Ovary (tissue), 9 donors: ENCODE results near the gene SLC31A1. TPM values are rescaled to one million over a fixed set of nuclear protein-coding genes. Genes with fewer than 3 reads are reported as not detected.

Experiments
- DNase-seq, 5 donors: peaks; one replicate each; pipeline ENCODE4 v3.0.0-alpha.2; 2019 to 2020
- H3K27ac ChIP-seq, 2 donors: fragments of 200-600 bp; one replicate each; pipeline versions ENCODE4 v1.5.1 to v1.8.0; 2019 to 2022
- H3K27me3 ChIP-seq: fragments of 200-600 bp; one replicate; pipeline ENCODE4 v1.8.0; 2022
- H3K36me3 ChIP-seq: fragments of 200-600 bp; sonication (generic); one replicate; pipeline ENCODE4 v1.5.1; 2019
- H3K4me1 ChIP-seq: one replicate; pipeline ENCODE4 v1.8.1; 2013; ENCODE audit warnings: mild to moderate bottlenecking, moderate library complexity; ENCODE audit not compliant: insufficient read depth
- H3K4me3 ChIP-seq: fragments of 200-600 bp; sonication (generic); one replicate; pipeline ENCODE4 v1.5.1; 2017
- H3K9me3 ChIP-seq, 2 donors: fragments of 200-600 bp in 1 of 2; sonication (generic) in 1 of 2; one replicate each; pipeline versions ENCODE4 v1.5.1 to v1.8.1; 2013 to 2019; ENCODE audit warnings: mild to moderate bottlenecking in 1 of 2, moderate library complexity in 1 of 2
- CTCF ChIP-seq, 3 donors: fragments of 450-650 bp in 2 of 3; fragments of 200-600 bp in 1 of 3; IDR thresholded peaks; one replicate each; pipeline versions ENCODE4 v1.5.1 to v1.8.0; 2016 to 2022; ENCODE audit warnings: antibody characterized with exemption in 3 of 3, mild to moderate bottlenecking in 1 of 3
- EP300 ChIP-seq: sonication (generic); formaldehyde crosslinking; IDR thresholded peaks from one replicate; pipeline ENCODE4 v1.6.1; 2017; ENCODE audit warnings: antibody characterized with exemption
- POLR2A ChIP-seq: fragments of 450-650 bp; IDR thresholded peaks from one replicate; pipeline ENCODE4 v1.6.1; 2017; ENCODE audit warnings: antibody characterized with exemption, mild to moderate bottlenecking, moderate library complexity
- WGBS, 3 donors: extraction: QIAGEN DNeasy Blood & Tissue Kit in 1 of 3; methylation state at CpG; one replicate each; pipeline versions ENCODE4 v1.1.5 to v1.1.7; 2013 to 2017; 5-methylcytosine and 5-hydroxymethylcytosine counted together
- intact Hi-C, 4 donors: fragments of 100-400 bp; cut with DNase I; formaldehyde crosslinking; loops; one replicate each; pipeline versions ENCODE4 v1.11.0 to v1.15.1; 2022 to 2023
- polyA plus RNA-seq, 2 donors: library from polyadenylated mRNA; stranded (reverse); fragments of 200-250 nt in 1 of 2; fragments of 350-450 nt in 1 of 2; fragmentation: Illumina TruSeq in 1 of 2; extraction: RNeasy Lipid Tissue Mini Kit (QIAGEN cat#74804) in 1 of 2; gene quantifications; one replicate each; pipeline ENCODE4 v1.2.3, GENCODE V29; 2013 to 2014
- total RNA-seq, 7 donors: library from RNA; depleted of rRNA in 2 of 7; stranded (reverse); fragments of >200 nt in 2 of 7; fragmentation: NEBNext Ultra II Directional in 3 of 7; extraction: Animal tissue kit (Norgen Biotek cat#: 25700) in 3 of 7; gene quantifications; one replicate each; pipeline versions ENCODE4 v1.1.0 to v1.2.4, GENCODE V29; 2016 to 2023
- donor health status: DM: no; HTN: no; CAD: no; lungs with moderate emphysema.
- donor health status: DM: no; HTN: no; CAD: no.
- donor health status: Bipolar disorder and iron deficiency.
- donor health status: DM: yes; HTN: yes; CAD: no.
- donor health status: DM: no; HTN: no; CAD: no.
- donor health status: DM: yes; HTN: yes; CAD: no.

The SLC31A1 gene
- total and polyA plus RNA-seq, 9 donors = 5.3 to 24.1 (median 12.5) TPM

GRCh38 chr9:113274474-113275156, 53.3 kb downstream of the SLC31A1 start:
- intact Hi-C loops = loop anchor here in 3 of 4 donors (5.0 to 10.0 kb wide), 4 partner anchors 128 to 390 kb away; partner anchors contain the start of gene ALAD (in 2 of the 3)
- 1% methylated on average over 15 of the region's 15 CpGs for WGBS, 3 donors

GRCh38 chr9:113275157-113276131, 54.1 kb downstream of the SLC31A1 start, which contains the start of the genes CDC26 and PRPF4:
Gene CDC26 (minus strand): TSS chr9:113275572. CDS start chr9:113272507, 3,065 bp downstream.
Gene PRPF4 (plus strand): TSS chr9:113275658. CDS start chr9:113275744, 86 bp downstream.
- Histone ChIP-seq H3K9me3 (no peaks in the 10 kb centered on the region), H3K36me3 (no peaks in the 10 kb centered on the region), H3K4me1 (no peaks in the 10 kb centered on the region), H3K4me3 (peak within 1 kb of the TSS; percentile 94), H3K27ac (peak within 1 kb of the TSS; percentile 70 to 81), H3K27me3 (no peaks in the 10 kb centered on the region)
- intact Hi-C loops = loop anchor here in 3 of 4 donors (10.0 kb wide), 3 partner anchors 129 to 389 kb away; partner anchors contain the start of gene ALAD (in 1 of the 3)
- peak; percentile 92 for TF ChIP-seq EP300
- TF ChIP-seq POLR2A = peak; percentile 98
- no peak for TF ChIP-seq CTCF (IDR thresholded peaks at IDR 0.05)
- peak; percentile 97 to 99 (median 97) for DNase-seq
- WGBS, 3 donors = 1% methylated on average over 47 to 63 of the region's 63 CpGs

More at GRCh38 chr9:113274474-113275156, 53.3 kb downstream of the SLC31A1 start:
- Histone ChIP-seq H3K27me3 (no peaks in the 10 kb centered on the region), H3K4me3 (peak overlapping the region; percentile 94), H3K27ac (peak overlapping the region; percentile 70 to 81), H3K36me3 (no peaks in the 10 kb centered on the region), H3K4me1 (no peaks in the 10 kb centered on the region), H3K9me3 (no peaks in the 10 kb centered on the region)
- DNase-seq = no peak
- TF ChIP-seq POLR2A (no peak), CTCF (IDR thresholded peaks at IDR 0.05) (peak in 2 of 3 donors; percentile 58 to 59), EP300 (no peak)

- WGBS, 3 donors = 78 to 84% (median 80%) methylated on average over 4 of the region's 4 CpGs
- no peaks in the 10 kb centered on the region for H3K36me3 ChIP-seq
- no peak for DNase-seq
Measured at GRCh38 chr9:113278840-113279239, 57.5 kb downstream of the SLC31A1 start.

More at GRCh38 chr9:113278840-113279239, 57.5 kb downstream of the SLC31A1 start:
- intact Hi-C loops = loop anchor here in 3 of 4 donors (10.0 kb wide), 3 partner anchors 126 to 386 kb away; partner anchors contain the start of gene ALAD (in 1 of the 3)
- Histone ChIP-seq H3K4me3 (no peak overlapping the region), H3K27ac (no peak overlapping the region), H3K4me1 (no peaks in the 10 kb centered on the region), H3K9me3 (no peaks in the 10 kb centered on the region), H3K27me3 (no peaks in the 10 kb centered on the region)
- TF ChIP-seq POLR2A = no peak
- TF ChIP-seq CTCF (IDR thresholded peaks at IDR 0.05) = no peak
- no peak for TF ChIP-seq EP300
